Measurements from ENCODE around the gene SMPD3.

GRCh38 chr16:68395167-68395786 lies 53.0 kb downstream of the SMPD3 start:
- TF ChIP-seq POLR2A (conservative IDR thresholded peaks at IDR 0.05) (no peak), HMG20B (CRISPR knock-in tag; IDR thresholded peaks at IDR 0.05) (no peak), ZNF23 (CRISPR knock-in tag; IDR thresholded peaks at IDR 0.05) (no peak), SETDB1 (IDR thresholded peaks at IDR 0.05; ENCODE audit: low read length) (no peak), GTF2E2 (tag; IDR thresholded peaks at IDR 0.05) (no peak), NR2C2 (CRISPR knock-in tag; IDR thresholded peaks at IDR 0.05) (no peak), NR2C2 (tag; IDR thresholded peaks at IDR 0.05) (no peak), ZNF449 (CRISPR knock-in tag; IDR thresholded peaks at IDR 0.05) (no peak)
